D721Med (cell line): Measurements from ENCODE around the gene TIRAP.

Experiments
- DNase-seq: peaks from one replicate; pipeline ENCODE4 v3.0.0; 2011; ENCODE audit warnings: low spot score; ENCODE audit not compliant: insufficient read length
- FAIRE-seq: peaks from 2 replicates; lab custom pipeline; 2011; peaks lifted over from hg19 to GRCh38; lab: Jason Lieb, UNC
- TF ChIP-seq, protein P1 (sequence below): IDR thresholded peaks from 2 replicates; pipeline ENCODE4 v1.5.1; 2012; ENCODE audit warnings: mild to moderate bottlenecking, control low read depth; ENCODE audit not compliant: insufficient read depth; ENCODE audit errors: missing control alignments

Gene TIRAP

DNA sequence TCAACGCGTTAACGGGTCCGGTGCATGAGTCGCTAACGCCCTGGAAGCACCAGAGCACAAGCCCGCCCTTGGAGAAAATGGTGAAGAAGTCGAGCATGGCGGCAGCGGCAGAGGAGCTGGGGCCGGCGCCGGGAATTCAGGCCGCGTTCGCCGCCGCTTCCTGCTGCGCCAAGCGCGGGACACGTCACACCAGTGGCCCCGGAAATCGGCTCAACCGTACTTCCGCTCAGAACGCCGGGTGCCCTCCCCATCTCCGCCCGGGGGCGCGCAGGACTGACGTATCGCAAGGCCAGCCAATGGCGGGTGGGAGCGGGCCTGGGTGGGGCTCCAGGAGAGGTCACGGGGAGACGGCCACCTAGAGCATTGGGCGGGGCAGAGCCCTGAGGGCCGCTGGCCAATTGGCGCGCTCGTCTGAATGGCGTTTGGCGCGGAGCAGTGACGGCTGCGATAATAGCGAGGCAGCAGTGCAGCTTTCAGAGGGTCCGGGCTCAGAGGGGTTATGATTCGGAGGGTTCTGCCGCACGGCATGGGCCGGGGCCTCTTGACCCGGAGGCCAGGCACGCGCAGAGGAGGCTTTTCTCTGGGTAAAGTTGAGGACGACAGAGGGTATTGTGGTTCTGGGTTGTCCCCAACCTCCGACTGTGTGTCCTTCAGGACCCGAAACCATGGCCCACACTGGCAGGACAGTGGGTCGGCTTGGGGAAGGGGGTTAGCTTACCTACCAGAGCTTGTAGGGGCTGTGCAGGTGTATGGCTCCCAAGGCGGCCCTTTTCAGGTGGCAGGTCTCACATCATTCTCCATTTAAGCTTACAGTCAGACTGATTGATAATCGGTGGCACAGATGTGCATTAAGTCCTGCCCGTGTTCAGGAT, 13.9 kb upstream of the TIRAP start, which contains the start of the genes FOXRED1 and SRPRA:
FOXRED1 (plus strand) TSS at position 447 of the 872 bp plus-strand sequence; CDS start at position 500, 53 bp downstream.
SRPRA (minus strand) TSS at position 188 of the 872 bp plus-strand sequence; CDS start at position 97, 91 bp downstream.
- DNase-seq (peak; percentile 99), FAIRE-seq (no peak)
- TF ChIP-seq, protein P1, sequence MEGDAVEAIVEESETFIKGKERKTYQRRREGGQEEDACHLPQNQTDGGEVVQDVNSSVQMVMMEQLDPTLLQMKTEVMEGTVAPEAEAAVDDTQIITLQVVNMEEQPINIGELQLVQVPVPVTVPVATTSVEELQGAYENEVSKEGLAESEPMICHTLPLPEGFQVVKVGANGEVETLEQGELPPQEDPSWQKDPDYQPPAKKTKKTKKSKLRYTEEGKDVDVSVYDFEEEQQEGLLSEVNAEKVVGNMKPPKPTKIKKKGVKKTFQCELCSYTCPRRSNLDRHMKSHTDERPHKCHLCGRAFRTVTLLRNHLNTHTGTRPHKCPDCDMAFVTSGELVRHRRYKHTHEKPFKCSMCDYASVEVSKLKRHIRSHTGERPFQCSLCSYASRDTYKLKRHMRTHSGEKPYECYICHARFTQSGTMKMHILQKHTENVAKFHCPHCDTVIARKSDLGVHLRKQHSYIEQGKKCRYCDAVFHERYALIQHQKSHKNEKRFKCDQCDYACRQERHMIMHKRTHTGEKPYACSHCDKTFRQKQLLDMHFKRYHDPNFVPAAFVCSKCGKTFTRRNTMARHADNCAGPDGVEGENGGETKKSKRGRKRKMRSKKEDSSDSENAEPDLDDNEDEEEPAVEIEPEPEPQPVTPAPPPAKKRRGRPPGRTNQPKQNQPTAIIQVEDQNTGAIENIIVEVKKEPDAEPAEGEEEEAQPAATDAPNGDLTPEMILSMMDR: no peak

DNA sequence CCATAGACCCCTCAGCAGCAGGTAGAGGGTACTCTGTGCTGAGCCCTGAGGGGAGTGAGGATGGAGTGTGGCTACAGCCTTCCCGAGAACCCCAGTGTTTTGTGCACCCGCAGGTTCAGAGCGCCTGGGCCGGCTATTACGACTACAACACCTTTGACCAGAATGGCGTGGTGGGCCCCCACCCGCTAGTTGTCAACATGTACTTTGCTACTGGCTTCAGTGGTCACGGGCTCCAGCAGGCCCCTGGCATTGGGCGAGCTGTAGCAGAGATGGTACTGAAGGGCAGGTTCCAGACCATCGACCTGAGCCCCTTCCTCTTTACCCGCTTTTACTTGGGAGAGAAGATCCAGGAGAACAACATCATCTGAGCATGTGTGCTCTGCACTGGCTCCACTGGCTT, 5.6 kb upstream of the TIRAP start:
- TF ChIP-seq, protein P1: no peak
- DNase-seq: no peak
- FAIRE-seq: no peak

DNA sequence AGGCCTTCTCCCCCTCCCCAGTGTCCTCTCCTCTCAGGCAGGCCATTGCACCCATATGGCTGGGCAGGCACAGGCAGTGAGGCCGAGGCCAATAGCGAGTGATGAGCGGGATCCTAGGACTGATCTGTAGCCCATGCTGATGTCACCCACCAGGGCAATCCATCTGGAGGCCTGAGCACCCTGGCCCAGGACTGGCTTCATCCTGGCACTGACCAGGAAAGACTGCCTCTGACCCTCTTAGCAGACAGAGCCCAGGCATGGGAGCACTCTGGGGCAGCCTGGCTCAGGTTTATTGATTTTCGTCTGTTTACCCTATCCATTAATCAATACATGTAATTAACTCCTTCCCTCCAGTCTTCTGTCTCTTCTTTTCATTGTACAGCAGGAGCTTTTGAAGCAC, 5.1 kb upstream of the TIRAP start:
- DNase-seq (no peak), FAIRE-seq (no peak)
- TF ChIP-seq, protein P1: no peak

DNA sequence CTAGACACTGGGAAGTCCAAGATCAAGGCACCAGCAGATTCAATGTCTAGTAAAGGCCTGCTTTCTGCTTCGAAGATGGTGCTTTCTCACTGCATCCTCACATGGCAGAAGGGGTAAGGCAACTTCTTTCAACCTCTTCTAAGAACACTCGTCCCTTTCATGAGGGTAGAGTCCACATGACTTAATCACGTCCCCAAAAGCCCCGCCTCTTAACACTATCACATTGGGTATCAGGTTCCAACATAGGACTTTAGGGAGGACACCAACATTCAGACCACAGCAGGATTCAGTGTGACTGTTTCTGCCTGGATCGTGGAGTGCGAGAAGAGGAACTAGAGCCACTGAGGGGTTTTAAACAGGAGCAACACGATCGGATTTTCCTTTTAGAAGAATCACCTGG, 3.7 kb upstream of the TIRAP start:
- FAIRE-seq (no peak), DNase-seq (no peak)
- TF ChIP-seq, protein P1: no peak

DNA sequence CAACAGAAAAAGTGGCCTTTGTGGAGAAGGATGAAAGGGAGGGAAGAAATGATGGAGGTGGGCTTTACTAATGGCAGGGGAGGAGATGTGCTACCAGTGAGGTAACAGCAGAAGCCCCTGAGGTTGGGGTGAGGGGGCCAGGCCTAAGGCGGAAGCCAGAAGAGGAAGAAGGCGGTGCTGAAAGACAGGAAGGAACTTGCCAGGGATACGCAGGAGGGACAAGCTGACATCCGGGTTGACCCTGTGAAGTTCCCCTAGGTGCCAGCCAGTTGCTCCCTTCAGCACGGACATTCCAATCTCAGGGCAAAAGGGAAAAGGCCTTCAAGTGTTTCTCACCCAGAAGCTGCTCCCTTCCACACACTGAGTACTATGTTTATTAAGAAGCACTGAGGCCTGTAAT, 2.3 kb upstream of the TIRAP start:
- DNase-seq: no peak
- TF ChIP-seq, protein P1: no peak
- FAIRE-seq: no peak

DNA sequence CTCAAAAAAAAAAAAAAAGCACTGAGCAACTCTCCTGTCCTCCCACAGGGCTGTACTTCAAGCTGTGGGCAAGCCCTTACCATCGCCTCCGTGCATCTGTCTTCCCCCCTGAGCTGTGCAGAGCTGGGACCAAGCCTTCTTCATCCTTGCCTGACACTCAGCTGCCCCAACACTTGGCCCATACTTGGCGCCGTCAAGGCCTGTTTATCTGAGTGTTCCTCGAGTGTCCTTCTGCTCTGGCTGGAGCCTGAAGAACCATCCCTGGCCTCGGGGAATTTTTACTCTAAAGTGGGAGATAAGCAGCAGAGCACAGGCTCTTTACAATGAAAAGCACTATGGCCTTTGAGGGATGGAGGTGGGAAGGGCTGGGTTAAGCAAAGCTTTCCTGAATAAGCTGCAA, 1.6 kb upstream of the TIRAP start:
- FAIRE-seq: no peak
- DNase-seq: no peak
- TF ChIP-seq, protein P1: no peak

DNA sequence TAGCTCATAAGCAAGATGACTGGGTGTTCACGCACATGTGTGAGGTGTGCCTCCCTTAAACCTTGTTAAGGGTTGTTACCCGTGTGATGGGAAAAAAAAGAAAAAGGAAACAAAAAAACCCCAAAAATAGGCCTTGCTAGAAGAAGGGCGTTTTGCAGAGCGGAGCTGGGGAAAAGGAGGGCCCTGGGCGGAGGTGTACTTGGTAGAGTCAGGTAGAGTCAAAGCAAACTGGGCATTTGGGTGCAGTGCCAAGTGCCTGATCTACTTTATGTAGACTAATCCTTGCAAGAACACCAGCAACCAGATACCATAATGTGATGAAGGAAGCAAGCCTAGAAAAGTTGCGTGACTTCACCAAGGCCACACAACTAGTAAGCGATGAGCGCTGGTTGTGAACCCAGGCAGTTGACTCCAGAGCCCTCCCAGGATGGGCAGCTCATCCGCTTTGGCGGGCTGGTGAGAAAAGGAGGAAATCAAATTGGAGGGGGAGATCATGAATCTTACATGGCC, 1.2 kb upstream of the TIRAP start:
- FAIRE-seq (no peak), DNase-seq (no peak)
- TF ChIP-seq, protein P1: no peak
